PC-3 (cell line): ENCODE measurements around the gene CEP70. TPM values are rescaled to one million over a fixed set of nuclear protein-coding genes. Genes with fewer than 3 reads are reported as not detected.

Experiments
- ATAC-seq: fragments of 200-7000 bp; cut with Tn5 transposase; 2 replicates; pipeline ENCODE4 v1.9.1; 2020; ENCODE audit warnings: mild to moderate bottlenecking, moderate library complexity
- BruUV-seq: library from RNA; stranded (reverse); fragments of 400-500 nt; replicated peaks from 2 replicates; lab custom pipeline; 2021; lab: Mats Ljungman, UMichigan
- CTCF ChIA-PET: fragments of 300-600 bp; sonication (Branson Sonifier 250); formaldehyde crosslinking; loops from one replicate; lab custom pipeline; 2022; ENCODE audit warnings: antibody characterized with exemption; lab: Charles Lee
- POLR2A ChIA-PET: fragments of 300-600 bp; sonication (Branson Sonifier 250); formaldehyde crosslinking; loops from one replicate; lab custom pipeline; 2022; ENCODE audit warnings: antibody characterized with exemption; ENCODE audit not compliant: unreplicated experiment; lab: Charles Lee
- DNase-seq: peaks from one replicate; pipeline ENCODE4 v3.0.0-alpha.2; 2015
- H2AFZ ChIP-seq: fragments of 300-600 bp; sonication (generic); 2 replicates; pipeline ENCODE4 v1.6.0; 2016; ENCODE audit warnings: antibody characterized with exemption, low read length
- H3F3A ChIP-seq: fragments of 300-600 bp; sonication (generic); one replicate; pipeline ENCODE4 v1.6.0; 2017; ENCODE audit warnings: antibody characterized with exemption, low read length, control low read depth, mild to moderate bottlenecking; ENCODE audit not compliant: unreplicated experiment
- H3K27ac ChIP-seq: fragments of 300-600 bp; sonication (generic); 2 replicates; pipeline ENCODE4 v1.5.1; 2016; ENCODE audit warnings: mild to moderate bottlenecking, low read length
- H3K27me3 ChIP-seq: fragments of 300-600 bp; sonication (generic); 2 replicates; pipeline ENCODE4 v1.6.1; 2016; ENCODE audit warnings: low read length, mixed read lengths
- H3K36me3 ChIP-seq: fragments of 300-600 bp; sonication (generic); 2 replicates; pipeline ENCODE4 v1.6.1; 2016; ENCODE audit warnings: low read depth, mixed run types, low read length, mixed read lengths
- H3K4me1 ChIP-seq: fragments of 300-600 bp; sonication (generic); 2 replicates; pipeline ENCODE4 v1.5.1; 2016; ENCODE audit warnings: low read length; ENCODE audit not compliant: insufficient read depth
- H3K4me2 ChIP-seq: fragments of 300-600 bp; sonication (generic); 2 replicates; pipeline ENCODE4 v1.6.0; 2016; ENCODE audit warnings: low read length
- H3K4me3 ChIP-seq: fragments of 300-600 bp; sonication (generic); 2 replicates; pipeline ENCODE4 v1.5.1; 2016; ENCODE audit warnings: mild to moderate bottlenecking, low read length, mixed read lengths
- H3K79me2 ChIP-seq: fragments of 300-600 bp; sonication (generic); 2 replicates; pipeline ENCODE4 v1.6.1; 2017; ENCODE audit warnings: low read length, mixed read lengths
- H3K9ac ChIP-seq: fragments of 300-600 bp; sonication (generic); 2 replicates; pipeline ENCODE4 v1.6.0; 2016; ENCODE audit warnings: mild to moderate bottlenecking, low read length
- H3K9me2 ChIP-seq: fragments of 300-600 bp; sonication (generic); replicated peaks from 2 replicates; pipeline ENCODE4 v1.6.1; 2016; ENCODE audit warnings: mixed run types, low read length, mixed read lengths
- H3K9me3 ChIP-seq: fragments of 300-600 bp; sonication (generic); 2 replicates; pipeline ENCODE4 v1.6.1; 2016; ENCODE audit warnings: low read length, mixed read lengths
- H4K20me1 ChIP-seq: fragments of 300-600 bp; sonication (generic); 2 replicates; pipeline ENCODE4 v1.6.1; 2016; ENCODE audit warnings: low read length, mixed read lengths
- CTCF ChIP-seq: fragments of 300-600 bp; sonication (generic); conservative IDR thresholded peaks from 2 replicates; pipeline ENCODE4 v1.5.1; 2017; ENCODE audit warnings: antibody characterized with exemption, low read depth, mild to moderate bottlenecking, low read length
- EZH2 ChIP-seq: fragments of 300-600 bp; sonication (generic); IDR thresholded peaks from one replicate; pipeline ENCODE4 v1.6.1; 2017; ENCODE audit warnings: antibody characterized with exemption, mild to moderate bottlenecking, low read length; ENCODE audit not compliant: unreplicated experiment
- EZH2phosphoT487 ChIP-seq: fragments of 300-600 bp; sonication (generic); IDR thresholded peaks from 2 replicates; pipeline ENCODE4 v1.6.1; 2018; ENCODE audit warnings: mild to moderate bottlenecking, antibody characterized with exemption, low read length, borderline replicate concordance
- intact Hi-C: fragments of 100-400 bp; cut with micrococcal nuclease; formaldehyde crosslinking; loops from 2 replicates; pipeline ENCODE4 v1.9.0; 2023
- total RNA-seq: library from RNA; depleted of rRNA; stranded (reverse); fragments of >200 nt; gene quantifications from 2 replicates; pipeline ENCODE4 v1.2.3, GENCODE V29; 2014

The CEP70 gene
- total RNA-seq, 1 experiment from 2014 or later, result 16.7 TPM

GRCh38 chr3:138507524-138507923 lies 86.5 kb downstream of the CEP70 start:
- TF ChIP-seq EZH2 (no peak), CTCF (no peak), EZH2phosphoT487 (no peak)
- H3K79me2 ChIP-seq, result no peaks in the 10 kb centered on the region
- ATAC-seq (no peak), DNase-seq (no peak)
- H3K9ac ChIP-seq, result no peak overlapping the region
- H3K36me3 ChIP-seq, result no peaks in the 10 kb centered on the region
- no peaks in the 10 kb centered on the region for H3K27me3 ChIP-seq
- no peaks in the 10 kb centered on the region for H3K9me2 ChIP-seq
- H3K27ac ChIP-seq, result no peak overlapping the region
- POLR2A ChIA-PET, result no interaction called here
- intact Hi-C loops, result no loop called here
- H3K4me1 ChIP-seq, result peaks cover 10% of the 10 kb centered on the region; the same call in 1 of the 2 replicates
- BruUV-seq, result no TSS peak
- H4K20me1 ChIP-seq, result no peaks in the 10 kb centered on the region
- no peak overlapping the region for H2AFZ ChIP-seq
- no peaks in the 10 kb centered on the region for H3K9me3 ChIP-seq
- CTCF ChIA-PET, result no interaction called here
- H3K4me3 ChIP-seq, result no peak overlapping the region
- H3F3A ChIP-seq, result no peaks in the 10 kb centered on the region
- H3K4me2 ChIP-seq, result no peak overlapping the region

GRCh38 chr3:138498991-138499390 lies 95.1 kb downstream of the CEP70 start:
- peaks cover 4% of the 10 kb centered on the region for H3F3A ChIP-seq
- H3K36me3 ChIP-seq, result no peaks in the 10 kb centered on the region
- H3K4me1 ChIP-seq, result peaks cover 14% of the 10 kb centered on the region
- no peaks in the 10 kb centered on the region for H3K27me3 ChIP-seq
- TF ChIP-seq EZH2, result no peak
- no peak for TF ChIP-seq CTCF
- no peak for TF ChIP-seq EZH2phosphoT487
- no peak overlapping the region for H2AFZ ChIP-seq
- no peaks in the 10 kb centered on the region for H4K20me1 ChIP-seq
- ATAC-seq, result no peak
- CTCF ChIA-PET, result no interaction called here
- no TSS peak for BruUV-seq
- no peaks in the 10 kb centered on the region for H3K79me2 ChIP-seq
- H3K9ac ChIP-seq, result no peak overlapping the region
- no peak for DNase-seq
- H3K27ac ChIP-seq, result no peak overlapping the region
- H3K9me2 ChIP-seq, result no peaks in the 10 kb centered on the region
- no peak overlapping the region for H3K4me2 ChIP-seq
- H3K4me3 ChIP-seq, result no peak overlapping the region
- POLR2A ChIA-PET, result no interaction called here
- H3K9me3 ChIP-seq, result no peaks in the 10 kb centered on the region
- intact Hi-C loops, result no loop called here

GRCh38 chr3:138497851-138498250 lies 96.2 kb downstream of the CEP70 start:
- POLR2A ChIA-PET, result no interaction called here
- TF ChIP-seq EZH2 (no peak), CTCF (no peak), EZH2phosphoT487 (no peak)
- Histone ChIP-seq H3K9ac (no peak overlapping the region), H4K20me1 (no peaks in the 10 kb centered on the region), H3K4me1 (peaks cover 25% of the 10 kb centered on the region), H3K9me3 (no peaks in the 10 kb centered on the region), H3K4me3 (no peak overlapping the region), H3K4me2 (no peak overlapping the region), H3F3A (peaks cover 4% of the 10 kb centered on the region), H3K36me3 (no peaks in the 10 kb centered on the region), H3K9me2 (no peaks in the 10 kb centered on the region), H3K79me2 (no peaks in the 10 kb centered on the region), H3K27me3 (no peaks in the 10 kb centered on the region), H2AFZ (no peak overlapping the region), H3K27ac (no peak overlapping the region)
- no TSS peak for BruUV-seq
- DNase-seq, result no peak
- ATAC-seq, result no peak
- intact Hi-C loops, result no loop called here
- CTCF ChIA-PET, result no interaction called here
